Stimulated activated CD8-positive, alpha-beta memory T cell treated with anti-CD3 and anti-CD28 coated beads, Interleukin-2, amount 100 ng/mL, for 1 hour (primary cell): ENCODE data around the gene CDH13.

ENCODE experiments used
- DNase-seq, 2 donors: peaks; one replicate each; pipeline ENCODE4 v3.0.0-alpha.2; 2020; ENCODE audit warnings: low read depth in 2 of 2

CDH13 gene

DNA sequence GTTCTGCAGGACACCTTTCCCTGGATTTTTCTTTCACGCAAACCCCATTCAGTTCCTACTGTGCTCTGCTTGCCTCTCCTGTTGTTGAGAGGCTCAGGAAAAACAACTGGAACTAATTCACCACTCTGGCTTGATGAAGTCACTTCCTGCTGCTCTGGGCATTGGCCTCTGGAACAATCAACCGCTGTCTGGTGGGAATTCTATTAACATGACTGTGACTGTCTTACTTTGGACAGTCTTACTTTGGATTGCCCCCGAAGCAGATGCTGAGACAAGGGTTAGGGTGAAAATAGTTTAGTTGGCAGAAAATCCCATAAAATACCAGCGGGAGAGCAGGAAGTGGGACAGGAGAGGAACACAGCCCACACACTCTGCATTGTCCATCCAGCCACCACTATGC lies 1091.0 kb downstream of the CDH13 start:
- no peak for DNase-seq

DNA sequence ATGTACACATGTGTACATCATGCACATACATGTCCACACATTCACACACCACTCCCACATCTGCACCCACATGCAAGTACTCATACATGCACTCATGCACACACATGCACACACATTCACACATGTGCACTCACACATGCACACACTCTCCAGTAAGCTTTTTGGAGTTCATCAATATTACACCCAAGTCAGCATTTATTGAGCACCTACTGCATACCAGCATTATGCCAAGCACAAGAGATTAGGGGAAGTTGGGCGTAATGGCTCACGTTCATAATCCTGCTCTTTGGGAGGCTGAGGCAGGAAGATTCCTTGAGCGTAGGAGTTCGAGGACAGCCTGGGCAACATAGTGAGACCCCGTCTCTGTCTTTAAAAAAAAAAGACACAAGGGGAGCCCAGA lies 1093.4 kb downstream of the CDH13 start:
- DNase-seq = no peak

DNA sequence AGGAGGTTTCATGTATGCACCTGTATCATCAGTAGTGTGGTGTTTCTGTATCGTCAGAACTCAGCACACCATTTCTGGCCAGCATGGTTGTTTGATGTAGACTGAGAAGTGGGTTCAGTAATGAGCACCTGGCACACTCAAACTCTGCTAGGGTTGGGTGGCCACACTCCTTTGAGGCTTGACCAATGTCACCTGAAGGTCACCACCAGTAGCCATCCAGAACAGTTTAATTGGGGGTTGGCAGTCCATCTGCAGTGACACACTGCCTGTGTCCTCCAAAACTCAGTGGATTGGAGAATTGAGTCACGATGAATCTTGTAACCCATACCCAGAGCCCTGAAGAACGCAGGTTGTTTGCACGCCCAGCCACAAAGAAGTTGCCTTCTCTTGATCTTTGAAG lies 1094.2 kb downstream of the CDH13 start:
- DNase-seq = no peak

DNA sequence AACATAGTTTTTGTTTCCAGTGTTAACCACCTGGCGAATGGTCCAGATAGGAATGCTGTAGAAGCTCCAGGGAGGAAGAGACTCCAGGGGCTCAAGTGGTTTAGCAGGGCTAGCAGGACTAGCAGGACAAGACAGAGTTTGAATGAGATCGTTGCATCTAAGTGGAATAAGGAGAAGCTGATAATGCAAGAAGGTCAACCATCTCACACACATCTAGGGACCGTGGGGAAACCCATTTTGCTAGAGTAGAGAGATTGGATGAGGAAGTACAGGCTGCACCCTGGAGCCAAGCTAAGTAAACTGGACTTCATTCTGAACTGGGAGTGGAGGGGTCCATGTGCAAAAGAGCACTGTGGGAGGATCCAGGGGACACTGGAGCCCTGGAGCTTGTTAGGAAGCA lies 1094.9 kb downstream of the CDH13 start:
- DNase-seq = no peak

DNA sequence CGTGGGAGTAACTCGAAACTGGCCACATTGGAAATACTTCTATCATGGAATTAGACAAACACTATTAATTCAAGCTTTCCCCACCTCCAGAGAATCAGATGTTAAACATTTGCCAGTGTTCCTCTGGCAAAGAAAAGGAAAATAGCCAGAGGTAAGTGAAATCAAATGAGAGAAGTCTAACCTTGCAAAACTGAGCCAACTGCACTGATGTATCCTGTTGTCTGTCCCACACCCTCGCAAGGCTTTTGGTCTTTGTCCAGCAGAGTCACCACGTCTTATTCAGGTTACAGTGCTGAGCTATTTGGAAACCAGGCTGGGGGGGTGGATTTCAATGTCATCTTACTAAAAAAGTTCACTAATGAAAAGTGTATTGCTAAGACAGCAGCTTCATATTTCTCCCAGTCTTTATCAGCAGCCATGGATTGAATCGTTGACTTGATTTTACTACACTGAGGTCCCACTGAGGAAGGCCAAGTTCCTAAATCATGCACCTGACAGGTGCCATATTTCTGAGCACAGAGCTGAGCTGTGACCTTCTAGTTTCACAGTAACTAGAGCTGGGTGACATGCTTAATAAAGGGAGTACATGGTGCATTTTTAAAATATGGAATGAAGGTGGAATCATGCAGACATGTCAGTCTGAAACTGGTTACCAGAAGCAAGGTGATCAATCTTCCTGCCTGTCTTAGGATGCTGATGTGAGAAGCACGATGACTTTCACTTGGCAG lies 1095.9 kb downstream of the CDH13 start:
- no peak for DNase-seq

DNA sequence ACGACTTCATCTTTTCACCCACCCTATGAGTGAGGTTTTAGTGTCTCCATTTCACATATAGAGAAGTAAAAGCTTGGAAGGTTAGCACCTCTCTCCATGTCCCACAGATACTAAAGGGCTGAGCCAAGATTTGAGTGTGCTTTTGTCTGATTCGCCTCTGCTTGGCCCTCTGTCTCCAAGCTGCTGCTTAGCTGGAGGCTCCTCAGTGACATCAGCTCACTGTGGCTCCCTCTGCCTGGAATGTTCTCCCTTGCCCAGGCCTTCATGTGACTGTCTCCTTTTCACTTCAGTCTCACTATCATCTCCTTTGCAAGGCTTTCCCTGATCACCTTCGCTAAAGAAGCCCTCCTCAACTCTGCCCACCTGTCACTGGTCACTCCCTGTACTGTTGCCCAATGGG lies 1096.5 kb downstream of the CDH13 start:
- DNase-seq = no peak

DNA sequence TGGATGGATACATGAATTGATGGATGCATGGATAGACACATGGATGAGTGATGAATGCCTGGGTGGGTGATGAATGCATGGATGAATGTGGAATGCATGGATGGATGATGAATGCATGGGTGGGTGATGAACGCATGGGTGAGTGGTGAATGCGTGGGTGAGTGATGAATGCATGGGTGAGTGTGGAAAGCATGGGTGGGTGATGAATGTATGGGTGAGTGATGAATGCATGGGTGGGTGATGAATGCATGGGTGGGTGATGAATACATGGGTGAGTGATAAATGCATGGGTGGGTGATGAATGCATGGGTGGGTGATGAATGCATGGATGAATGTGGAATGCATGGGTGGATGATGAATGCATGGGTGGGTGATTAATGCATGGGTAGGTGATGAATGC lies 1097.1 kb downstream of the CDH13 start:
- DNase-seq = no peak

DNA sequence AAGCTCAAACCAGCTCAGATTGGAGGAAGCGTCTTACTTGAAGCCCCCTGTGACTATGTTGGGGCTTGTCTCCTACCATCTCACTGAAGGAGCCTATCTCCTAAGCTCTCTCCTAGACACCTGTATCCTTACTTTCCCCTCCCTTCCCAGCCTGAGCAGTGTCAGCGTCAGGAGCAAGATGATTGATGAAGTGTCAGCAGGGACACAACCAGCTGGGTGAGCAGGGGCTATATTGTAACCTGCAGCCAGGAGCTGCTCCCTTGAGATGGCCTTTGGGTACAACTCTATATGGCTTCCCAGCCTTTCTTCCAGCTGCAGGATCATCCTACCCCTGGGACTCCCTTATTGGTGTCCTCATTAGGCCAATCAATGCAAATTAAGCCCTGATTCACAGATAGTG lies 1097.8 kb downstream of the CDH13 start:
- no peak for DNase-seq

DNA sequence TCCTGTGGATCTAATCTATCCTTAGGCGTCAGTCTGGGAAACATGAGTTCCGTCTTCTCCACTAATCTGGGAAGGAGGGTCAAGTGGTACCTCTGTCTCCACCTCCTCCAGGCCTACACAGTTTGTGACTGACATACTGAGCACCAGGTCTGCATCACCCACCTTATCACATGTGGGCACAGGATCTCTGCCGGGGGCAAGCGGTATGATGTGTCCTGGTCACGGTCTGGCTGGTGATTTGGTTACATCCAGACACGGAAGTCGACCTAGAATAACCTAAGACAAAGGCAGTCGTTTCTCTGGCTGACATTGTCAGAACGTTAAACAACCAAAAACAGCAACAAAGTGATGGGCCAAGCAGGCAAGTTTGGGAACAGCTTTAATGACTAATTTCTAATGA lies 1098.5 kb downstream of the CDH13 start:
- DNase-seq = no peak

DNA sequence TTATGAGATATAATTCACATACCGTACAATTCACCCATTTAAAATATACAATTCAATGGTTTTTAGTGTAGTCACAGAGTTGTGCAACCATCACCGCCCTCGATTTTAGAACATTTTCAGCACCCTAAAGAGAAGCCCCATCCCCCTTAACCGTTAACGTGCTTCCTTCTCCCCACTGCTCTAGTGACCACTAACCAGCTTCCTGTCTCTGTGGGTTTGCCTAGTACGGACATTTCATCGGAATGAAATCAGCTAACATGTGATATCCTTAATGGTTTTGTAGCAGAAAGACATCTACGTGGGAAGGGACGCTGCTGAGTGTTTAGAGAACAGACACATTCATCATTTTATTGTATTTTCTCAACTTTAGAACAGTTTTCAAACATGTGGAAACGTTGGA lies 1100.2 kb downstream of the CDH13 start:
- no peak for DNase-seq

DNA sequence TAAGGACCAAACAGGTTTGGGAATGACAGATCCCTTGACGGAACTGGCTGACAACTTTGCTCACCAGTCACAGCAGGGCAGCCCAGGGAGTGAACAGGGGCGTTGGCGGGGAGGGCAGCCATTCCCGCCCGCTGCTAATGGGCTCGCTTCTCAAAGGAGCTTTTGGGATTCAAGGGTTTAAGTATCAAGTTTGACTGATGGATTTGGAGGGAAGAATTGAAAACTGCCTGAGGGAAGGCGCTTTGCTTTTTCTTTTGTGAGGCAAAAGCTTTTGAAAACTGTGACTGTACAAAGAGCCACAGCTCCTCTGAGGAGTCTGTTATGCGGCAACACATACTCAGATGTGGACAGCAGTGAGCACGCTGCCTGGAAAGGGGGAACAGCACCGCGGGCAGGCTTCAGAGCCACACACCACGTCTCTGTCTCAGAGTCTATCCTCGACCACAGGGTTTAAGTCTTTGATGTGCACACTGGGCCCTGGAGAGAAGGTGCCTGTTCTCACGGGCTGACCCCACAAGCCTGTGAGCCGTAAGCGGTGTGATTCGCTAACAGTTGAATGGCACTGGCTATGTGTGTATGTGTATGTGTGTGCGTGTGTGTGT lies 1101.1 kb downstream of the CDH13 start:
- DNase-seq = no peak

DNA sequence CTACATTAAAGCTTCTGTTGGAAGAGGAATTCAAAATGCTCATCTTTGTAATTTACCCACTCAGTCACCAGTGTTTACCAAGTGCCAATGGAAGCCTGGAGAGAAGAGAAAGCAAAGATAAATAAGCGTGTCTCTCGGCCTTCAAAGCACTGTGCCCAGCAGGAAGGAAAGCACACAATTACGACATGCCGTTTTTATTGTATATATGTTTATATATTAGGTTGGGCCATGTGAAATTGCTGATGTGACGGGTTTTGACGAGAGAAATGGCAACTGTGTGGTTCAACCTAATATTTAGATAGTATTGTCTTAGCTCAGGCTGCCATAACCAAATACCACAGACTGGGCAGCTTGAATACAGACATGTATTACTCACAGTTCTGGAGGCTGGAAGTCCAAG lies 1101.7 kb downstream of the CDH13 start:
- no peak for DNase-seq

DNA sequence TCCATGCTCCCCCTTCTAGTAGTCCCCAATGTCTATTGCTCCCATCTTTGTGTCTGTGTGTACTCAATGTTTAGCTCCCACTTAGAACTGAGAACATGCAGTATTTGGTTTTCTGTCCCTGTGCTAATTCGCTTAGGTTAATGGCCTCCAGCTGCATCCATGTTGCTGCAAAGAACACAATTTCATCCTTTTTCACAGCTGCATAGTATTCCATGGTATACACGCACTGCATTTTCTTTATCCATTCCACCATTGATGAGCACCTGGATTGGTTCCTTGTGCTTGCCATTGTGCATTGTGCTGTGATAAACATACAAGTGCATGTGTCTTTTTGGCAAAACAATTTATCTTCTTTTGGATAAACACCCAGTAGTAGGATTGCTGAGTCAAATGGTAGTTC lies 1104.0 kb downstream of the CDH13 start:
- DNase-seq = no peak

DNA sequence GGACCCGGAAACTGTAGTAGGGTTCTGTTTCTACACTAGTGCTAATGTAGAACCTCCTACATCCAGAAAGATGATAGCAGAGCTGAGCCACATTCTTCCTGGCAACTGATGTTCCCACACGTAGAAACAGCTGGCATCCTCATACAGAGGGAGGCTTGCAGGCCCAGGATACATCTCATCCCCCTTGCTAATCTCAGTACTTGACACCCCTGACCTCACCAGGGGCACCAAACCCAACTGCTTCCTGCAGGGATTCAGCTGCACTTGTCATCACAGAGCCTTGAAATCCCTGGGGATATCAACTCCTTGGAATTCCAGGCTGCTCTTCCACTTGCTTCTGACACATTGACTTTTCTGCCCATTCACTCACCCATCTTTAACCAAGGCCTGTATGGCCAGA lies 1105.8 kb downstream of the CDH13 start:
- DNase-seq = no peak

DNA sequence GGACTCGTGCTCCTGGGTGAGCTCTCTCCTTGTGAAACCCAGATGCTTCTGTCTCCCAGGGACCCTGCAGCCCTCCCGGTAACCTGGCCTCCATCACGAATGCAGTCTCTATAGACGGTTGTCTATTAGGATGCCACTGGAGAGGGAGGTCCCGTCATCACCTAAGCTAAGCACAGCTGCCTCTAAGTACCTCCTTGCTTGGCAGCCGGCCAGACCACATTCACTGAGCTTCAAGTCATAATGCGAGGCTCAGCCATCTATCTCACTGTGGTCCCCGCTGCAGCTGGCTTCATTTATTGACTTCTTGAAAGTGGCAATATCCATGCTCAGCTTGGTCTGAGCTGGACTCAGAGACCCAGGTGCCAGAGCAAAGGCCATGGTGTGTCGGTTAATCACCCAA lies 1106.5 kb downstream of the CDH13 start:
- DNase-seq = no peak

DNA sequence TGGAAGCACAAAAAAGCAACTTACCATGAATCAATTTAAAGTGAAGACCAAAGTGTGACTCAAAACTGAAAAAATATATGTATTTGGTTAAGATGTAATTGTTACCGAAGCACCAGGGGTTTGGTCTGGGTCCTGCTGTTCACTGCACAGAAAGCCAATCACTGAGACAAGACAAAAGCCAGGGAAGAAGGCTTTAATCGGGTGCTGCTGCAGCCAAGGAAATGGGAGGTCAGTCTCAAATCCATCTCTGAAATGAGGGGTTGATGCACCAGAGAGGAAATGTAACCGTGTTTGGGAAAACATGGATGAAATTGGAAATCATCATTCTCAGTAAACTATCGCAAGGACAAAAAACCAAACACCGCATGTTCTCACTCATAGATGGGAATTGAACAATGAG lies 1107.4 kb downstream of the CDH13 start:
- DNase-seq = no peak

DNA sequence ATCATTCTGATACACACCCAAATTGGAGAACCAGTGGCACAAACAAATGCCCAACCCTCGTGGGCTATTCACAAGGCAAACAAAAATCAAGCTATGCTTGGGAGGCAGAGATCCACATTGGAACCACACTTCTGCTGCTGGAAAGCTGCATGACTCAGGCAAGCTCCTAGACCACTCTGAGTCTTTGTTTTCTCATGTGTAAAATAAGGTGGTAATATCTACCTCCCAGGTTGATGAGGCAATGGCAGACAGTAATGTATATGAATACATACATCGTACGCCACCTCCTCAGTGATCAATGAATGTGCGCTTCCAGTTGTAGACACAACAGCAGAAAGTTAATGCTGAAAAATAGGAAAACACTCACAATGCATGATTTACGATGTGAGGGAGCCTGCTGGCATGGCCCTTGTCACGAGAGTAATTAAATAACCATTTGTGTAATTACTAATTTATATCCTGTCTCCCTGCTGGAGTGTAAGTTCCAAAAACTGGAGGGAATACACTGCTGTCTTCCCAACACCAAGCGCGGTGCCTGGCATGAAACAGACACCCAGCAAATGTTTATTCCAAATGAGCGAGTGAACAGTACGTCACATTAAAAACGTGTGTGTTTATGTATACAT lies 1111.1 kb downstream of the CDH13 start:
- DNase-seq = no peak

DNA sequence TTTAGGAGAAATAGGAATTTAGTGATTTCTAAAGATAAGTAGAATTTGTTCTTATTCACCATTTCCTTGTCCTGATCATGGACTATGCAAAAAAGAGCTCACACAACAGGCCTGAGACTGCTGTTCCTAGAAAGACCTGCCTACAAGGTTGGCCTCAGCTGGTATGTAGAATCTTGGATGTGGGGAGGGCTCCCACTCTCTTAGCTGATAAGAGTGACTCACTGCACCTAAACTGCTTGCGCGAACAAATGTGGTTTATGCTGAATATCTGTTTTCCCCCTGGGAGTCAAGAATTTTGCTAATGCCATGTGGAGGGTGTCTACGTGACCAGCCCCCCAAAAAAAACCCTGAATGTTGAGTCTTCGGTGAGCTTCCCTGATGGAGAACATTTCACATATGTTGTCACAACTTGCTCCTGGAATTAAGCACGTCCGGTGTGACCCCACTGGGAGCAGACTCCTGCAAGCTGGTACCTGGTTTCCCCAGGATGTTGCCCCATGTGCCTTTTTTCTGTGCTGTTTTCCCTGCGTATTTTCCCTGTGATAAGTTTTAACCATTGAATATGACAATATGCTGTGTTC lies 1112.2 kb downstream of the CDH13 start:
- DNase-seq = no peak

DNA sequence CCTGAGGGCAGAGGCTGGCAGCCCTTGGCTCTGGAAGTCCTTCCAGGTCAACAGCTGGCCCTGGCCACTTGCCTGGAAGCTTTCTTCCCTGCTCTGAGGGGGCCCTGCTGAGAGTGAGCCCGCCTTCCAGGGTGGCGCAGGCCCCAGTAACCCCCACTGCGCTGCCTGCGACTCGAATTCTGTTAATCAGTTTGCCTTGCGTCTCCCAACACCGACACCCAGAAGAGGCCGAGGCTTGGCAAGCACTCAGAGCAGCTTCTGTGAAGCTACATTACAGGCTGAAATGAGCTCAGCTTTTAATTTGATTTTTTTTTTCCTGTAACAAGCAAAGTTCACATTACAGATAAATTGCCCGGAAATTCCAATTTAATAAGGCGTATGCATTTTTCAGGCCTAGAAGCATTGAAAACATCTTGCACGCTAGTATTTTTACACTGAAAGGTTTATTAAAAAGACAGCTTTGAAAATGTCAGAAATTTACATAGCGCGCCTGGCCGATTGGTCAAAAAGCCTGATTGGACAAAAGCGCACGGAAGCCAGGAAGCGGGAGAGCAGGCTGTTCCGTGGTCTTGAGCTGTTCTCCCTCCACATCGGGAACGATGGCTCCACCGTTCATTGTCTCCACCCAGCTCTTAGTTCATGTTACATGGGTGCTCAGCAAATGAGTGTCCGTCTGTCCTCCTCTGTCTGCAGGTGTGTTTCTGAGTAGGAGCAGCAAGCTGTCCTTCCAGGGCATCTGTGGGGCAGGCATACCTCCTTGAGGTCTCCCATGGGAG lies 1115.5 kb downstream of the CDH13 start:
- no peak for DNase-seq

DNA sequence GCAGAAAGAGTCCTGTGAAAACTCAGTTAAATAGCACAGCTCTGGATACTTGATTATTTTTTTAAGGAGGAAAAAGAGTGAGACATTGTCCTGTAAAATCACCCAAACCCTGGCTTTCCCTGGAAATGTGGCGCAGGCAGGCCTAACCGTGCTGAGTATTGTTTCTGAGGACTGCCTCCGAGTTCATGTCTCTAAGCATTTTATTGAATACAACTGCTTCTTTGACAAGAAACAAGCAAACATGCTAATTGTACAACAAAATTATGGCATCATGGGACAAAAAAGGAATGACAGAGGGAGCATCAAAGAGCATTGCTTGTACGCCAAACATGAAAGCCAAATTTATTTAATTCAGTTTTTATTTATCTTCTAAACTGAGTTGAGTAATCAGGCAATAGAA lies 1116.5 kb downstream of the CDH13 start:
- no peak for DNase-seq

DNA sequence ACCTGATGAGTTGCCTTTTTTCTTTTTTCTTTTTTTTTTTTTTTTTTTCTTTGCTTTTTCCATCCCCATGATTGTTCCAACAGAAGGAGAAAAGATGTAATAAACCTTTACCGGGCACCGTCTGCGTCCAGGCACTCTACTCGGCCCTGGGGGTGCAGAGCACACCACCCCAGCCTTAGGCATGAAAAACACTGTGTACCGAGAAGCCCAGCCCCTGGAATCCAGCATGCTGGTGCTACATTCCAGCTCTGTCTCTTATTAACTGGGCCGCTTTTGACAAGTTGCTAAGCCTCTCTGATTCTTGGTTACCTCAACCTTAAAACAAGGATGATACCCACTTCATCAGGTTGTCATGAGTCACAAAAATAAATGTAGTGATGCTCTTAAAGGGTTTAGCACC lies 1117.0 kb downstream of the CDH13 start:
- no peak for DNase-seq

DNA sequence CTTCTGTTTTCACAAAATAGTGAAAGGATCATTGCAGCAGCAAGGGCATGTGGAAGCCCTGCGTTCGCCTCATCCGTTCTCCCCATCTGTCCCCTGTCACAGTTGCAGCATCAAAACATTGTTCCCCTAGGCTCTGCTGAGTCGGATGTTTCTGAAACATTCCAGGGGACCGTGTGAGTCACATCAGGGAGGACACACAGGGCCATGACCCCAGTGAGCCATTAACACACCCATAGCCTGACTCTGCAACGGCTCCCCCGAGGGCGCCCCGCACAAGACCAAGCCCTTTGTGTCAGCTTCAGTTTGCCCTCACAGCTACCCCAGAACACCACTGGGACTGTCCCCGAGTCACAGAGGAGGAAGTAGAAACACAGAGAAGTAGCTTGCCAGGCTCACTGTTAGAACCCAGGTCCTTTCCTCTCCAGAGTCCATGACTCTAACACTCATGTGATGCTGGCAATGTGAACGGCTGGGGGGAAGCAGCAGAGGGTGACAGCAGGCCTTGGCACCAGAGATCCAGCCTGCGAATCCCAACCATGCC lies 1117.7 kb downstream of the CDH13 start:
- DNase-seq = no peak
